Sigmoid colon (tissue), 4 donors: Measurements from ENCODE around the gene ATP13A5.

Source experiments
- EP300 ChIP-seq, 4 donors: sonication (generic); formaldehyde crosslinking; IDR thresholded peaks; one replicate each; pipeline ENCODE4 v1.6.1; 2017; ENCODE audit warnings: antibody characterized with exemption in 4 of 4
- POLR2A ChIP-seq, 2 donors: fragments of 450-650 bp; IDR thresholded peaks; one replicate each; pipeline ENCODE4 v1.6.1; 2016; ENCODE audit warnings: antibody characterized with exemption in 2 of 2, mild to moderate bottlenecking in 2 of 2, moderate library complexity in 2 of 2
- POLR2AphosphoS5 ChIP-seq, 4 donors: sonication (generic); formaldehyde crosslinking; IDR thresholded peaks; one replicate each; pipeline ENCODE4 v1.6.1; 2017; ENCODE audit warnings: antibody characterized with exemption in 4 of 4
- TF ChIP-seq, protein P1 (sequence below), 4 experiments: fragments of 450-650 bp in 3 of 4; fragments of 200-600 bp in 1 of 4; IDR thresholded peaks; one replicate each; pipeline ENCODE4 v1.5.1; 2016 to 2019; ENCODE audit warnings: antibody characterized with exemption in 4 of 4, mild to moderate bottlenecking in 3 of 4, moderate library complexity in 2 of 4

DNA sequence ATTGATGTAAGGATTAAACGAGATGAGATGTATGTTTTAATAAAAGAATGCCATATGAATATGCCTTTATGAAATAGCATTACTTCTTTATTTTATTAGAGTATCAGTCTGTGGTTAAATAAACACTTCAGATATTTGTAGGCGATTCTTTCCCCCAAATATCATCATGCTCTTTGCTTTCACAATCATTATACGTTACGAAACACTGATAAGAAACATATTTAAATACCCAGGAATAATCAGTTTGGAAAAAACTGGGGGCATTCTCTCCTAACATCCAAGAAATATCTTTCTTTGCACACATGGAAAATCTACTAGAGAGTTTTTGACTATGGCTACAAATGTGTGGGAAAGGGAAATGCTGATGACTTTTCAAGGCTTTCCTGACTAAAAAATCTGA is 142.0 kb downstream of the ATP13A5 start:
- TF ChIP-seq, protein P1, sequence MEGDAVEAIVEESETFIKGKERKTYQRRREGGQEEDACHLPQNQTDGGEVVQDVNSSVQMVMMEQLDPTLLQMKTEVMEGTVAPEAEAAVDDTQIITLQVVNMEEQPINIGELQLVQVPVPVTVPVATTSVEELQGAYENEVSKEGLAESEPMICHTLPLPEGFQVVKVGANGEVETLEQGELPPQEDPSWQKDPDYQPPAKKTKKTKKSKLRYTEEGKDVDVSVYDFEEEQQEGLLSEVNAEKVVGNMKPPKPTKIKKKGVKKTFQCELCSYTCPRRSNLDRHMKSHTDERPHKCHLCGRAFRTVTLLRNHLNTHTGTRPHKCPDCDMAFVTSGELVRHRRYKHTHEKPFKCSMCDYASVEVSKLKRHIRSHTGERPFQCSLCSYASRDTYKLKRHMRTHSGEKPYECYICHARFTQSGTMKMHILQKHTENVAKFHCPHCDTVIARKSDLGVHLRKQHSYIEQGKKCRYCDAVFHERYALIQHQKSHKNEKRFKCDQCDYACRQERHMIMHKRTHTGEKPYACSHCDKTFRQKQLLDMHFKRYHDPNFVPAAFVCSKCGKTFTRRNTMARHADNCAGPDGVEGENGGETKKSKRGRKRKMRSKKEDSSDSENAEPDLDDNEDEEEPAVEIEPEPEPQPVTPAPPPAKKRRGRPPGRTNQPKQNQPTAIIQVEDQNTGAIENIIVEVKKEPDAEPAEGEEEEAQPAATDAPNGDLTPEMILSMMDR (IDR thresholded peaks at IDR 0.05) = no peak
- no peak for TF ChIP-seq POLR2A (IDR thresholded peaks at IDR 0.05)
- no peak for TF ChIP-seq POLR2AphosphoS5 (IDR thresholded peaks at IDR 0.05)
- no peak for TF ChIP-seq EP300 (IDR thresholded peaks at IDR 0.05)
